Neural cell (in vitro differentiated cells): Measurements from ENCODE around the gene SWAP70. TPM values are rescaled to one million over a fixed set of nuclear protein-coding genes. Genes with fewer than 3 reads are reported as not detected.

Experiments
- H2AFZ ChIP-seq: fragments of 200-600, 300-800 bp; sonication (generic), shearing (Covaris generic); 2 replicates; pipeline ENCODE4 v1.6.0; 2014; ENCODE audit warnings: low read depth, mild to moderate bottlenecking, antibody characterized with exemption, low read length, moderate library complexity
- H3F3A ChIP-seq: fragments of 200-600 bp; shearing (Covaris generic); 2 replicates; pipeline ENCODE4 v1.6.1; 2016; ENCODE audit warnings: mild to moderate bottlenecking, moderate library complexity, mixed read lengths, antibody characterized with exemption, low read length; ENCODE audit not compliant: insufficient read depth, poor library complexity, severe bottlenecking
- H3K27ac ChIP-seq: fragments of 200-600, 300-800 bp; sonication (generic), shearing (Covaris generic); 2 replicates; pipeline ENCODE4 v1.5.1; 2014; ENCODE audit warnings: mild to moderate bottlenecking, low read length, moderate library complexity
- H3K27me3 ChIP-seq: fragments of 300-800, 200-600 bp; sonication (generic), shearing (Covaris generic); 2 replicates; pipeline ENCODE4 v1.6.0; 2014; ENCODE audit warnings: mild to moderate bottlenecking, low read depth, low read length, moderate library complexity; ENCODE audit not compliant: insufficient read depth
- H3K36me3 ChIP-seq: fragments of 300-800, 200-600 bp; sonication (generic), shearing (Covaris generic); 2 replicates; pipeline ENCODE4 v1.5.1; 2014; ENCODE audit warnings: mild to moderate bottlenecking, antibody characterized with exemption, low read length, moderate library complexity; ENCODE audit not compliant: insufficient read depth
- H3K4me2 ChIP-seq: fragments of 300-800, 200-600 bp; sonication (generic), shearing (Covaris generic); 2 replicates; pipeline ENCODE4 v1.6.0; 2014; ENCODE audit warnings: mild to moderate bottlenecking, low read length
- H3K4me3 ChIP-seq: fragments of 300-800, 200-600 bp; sonication (generic), shearing (Covaris generic); 2 replicates; pipeline ENCODE4 v1.5.1; 2014; ENCODE audit warnings: mild to moderate bottlenecking, low read length, moderate library complexity
- H3K79me2 ChIP-seq: fragments of 200-600 bp; shearing (Covaris generic); replicated peaks from 2 replicates; pipeline ENCODE4 v1.6.0; 2014; ENCODE audit warnings: mild to moderate bottlenecking, low read length, moderate library complexity; ENCODE audit not compliant: insufficient read depth
- H3K9ac ChIP-seq: fragments of 300-800, 200-600 bp; sonication (generic), shearing (Covaris generic); 2 replicates; pipeline ENCODE4 v1.6.1; 2016; ENCODE audit warnings: mild to moderate bottlenecking, low read length, mixed read lengths
- H3K9me2 ChIP-seq: fragments of 200-600 bp; shearing (Covaris generic); 2 replicates; pipeline ENCODE4 v1.6.1; 2016; ENCODE audit warnings: mild to moderate bottlenecking, low read length, mixed read lengths; ENCODE audit not compliant: insufficient read depth
- H3K9me3 ChIP-seq: fragments of 200-600, 300-800 bp; sonication (generic), shearing (Covaris generic); 2 replicates; pipeline ENCODE4 v1.6.1; 2016; ENCODE audit warnings: mild to moderate bottlenecking, mixed run types, low read length, moderate library complexity, mixed read lengths
- H4K20me1 ChIP-seq: fragments of 200-600 bp; shearing (Covaris generic); 2 replicates; pipeline ENCODE4 v1.6.1; 2016; ENCODE audit warnings: mild to moderate bottlenecking, mixed run types; ENCODE audit not compliant: insufficient read depth
- CTCF ChIP-seq: fragments of 450-650 bp; IDR thresholded peaks from 2 replicates; pipeline ENCODE4 v1.5.1; 2014; ENCODE audit warnings: antibody characterized with exemption, mild to moderate bottlenecking, moderate library complexity; ENCODE audit not compliant: poor library complexity, severe bottlenecking
- EP300 ChIP-seq: fragments of 450-650 bp; conservative IDR thresholded peaks from 2 replicates; pipeline ENCODE4 v1.6.1; 2014; ENCODE audit warnings: antibody characterized with exemption, mild to moderate bottlenecking, moderate library complexity; ENCODE audit not compliant: poor library complexity, severe bottlenecking
- EZH2 ChIP-seq: fragments of 200-600, 300-800 bp; shearing (Covaris generic), sonication (generic); IDR thresholded peaks from 2 replicates; pipeline ENCODE4 v1.6.1; 2014; ENCODE audit warnings: antibody characterized with exemption, low read length, borderline replicate concordance, mild to moderate bottlenecking; ENCODE audit not compliant: insufficient read depth, poor library complexity, severe bottlenecking
- MXI1 ChIP-seq: fragments of 450-650 bp; conservative IDR thresholded peaks from 2 replicates; pipeline ENCODE4 v1.6.1; 2014; ENCODE audit warnings: antibody characterized with exemption, mild to moderate bottlenecking; ENCODE audit not compliant: poor library complexity, severe bottlenecking
- POLR2AphosphoS5 ChIP-seq: IDR thresholded peaks from 2 replicates; pipeline ENCODE4 v1.6.1; 2012
- RAD21 ChIP-seq: fragments of 450-650 bp; conservative IDR thresholded peaks from 2 replicates; pipeline ENCODE4 v1.6.1; 2014; ENCODE audit warnings: antibody characterized with exemption, mild to moderate bottlenecking, moderate library complexity
- REST ChIP-seq: IDR thresholded peaks from 2 replicates; pipeline ENCODE4 v1.6.1; 2012; ENCODE audit warnings: borderline replicate concordance
- SMC3 ChIP-seq: fragments of 450-650 bp; conservative IDR thresholded peaks from 2 replicates; pipeline ENCODE4 v1.6.1; 2014; ENCODE audit warnings: antibody characterized with exemption, mild to moderate bottlenecking, moderate library complexity; ENCODE audit not compliant: poor library complexity
- TAF1 ChIP-seq: IDR thresholded peaks from 2 replicates; pipeline ENCODE4 v1.6.1; 2012; ENCODE audit warnings: low read depth
- polyA plus RNA-seq: library from polyadenylated mRNA; depleted of rRNA; stranded (reverse); fragments of >200 nt; gene quantifications from 2 replicates; pipeline ENCODE4 v1.2.3, GENCODE V29; 2014

The SWAP70 gene
- polyA plus RNA-seq, 1 donor from 2014 or later: 1.4 TPM

- H3K4me2 ChIP-seq: no peak overlapping the region
- TF ChIP-seq CTCF (no peak), RAD21 (no peak), SMC3 (no peak), MXI1 (no peak), EZH2 (no peak), EP300 (no peak), TAF1 (no peak), REST (no peak), POLR2AphosphoS5 (no peak)
- H2AFZ ChIP-seq: no peak overlapping the region
- no peak overlapping the region for H3K9ac ChIP-seq
- no peaks in the 10 kb centered on the region for H3K9me2 ChIP-seq
- no peaks in the 10 kb centered on the region for H3K27me3 ChIP-seq
- H3K79me2 ChIP-seq: no peaks in the 10 kb centered on the region
- no peaks in the 10 kb centered on the region for H3F3A ChIP-seq
- peaks cover under 1% of the 10 kb centered on the region for H3K9me3 ChIP-seq
- H3K27ac ChIP-seq: no peak overlapping the region
- no peaks in the 10 kb centered on the region for H3K36me3 ChIP-seq
- H3K4me3 ChIP-seq: no peak overlapping the region
- no peaks in the 10 kb centered on the region for H4K20me1 ChIP-seq
Observed at GRCh38 chr11:9675691-9676090, 11.8 kb downstream of the SWAP70 start.

GRCh38 chr11:9677951-9678350, 14.1 kb downstream of the SWAP70 start:
- Histone ChIP-seq H3K4me3 (no peak overlapping the region), H3K79me2 (no peaks in the 10 kb centered on the region), H3K9me2 (no peaks in the 10 kb centered on the region), H3K27me3 (no peaks in the 10 kb centered on the region), H3F3A (no peaks in the 10 kb centered on the region), H3K9me3 (peaks cover 5% of the 10 kb centered on the region), H3K36me3 (no peaks in the 10 kb centered on the region), H3K27ac (no peak overlapping the region), H3K9ac (no peak overlapping the region), H2AFZ (no peak overlapping the region), H4K20me1 (no peaks in the 10 kb centered on the region), H3K4me2 (no peak overlapping the region)
- TF ChIP-seq TAF1 (no peak), SMC3 (no peak), REST (no peak)
